AG04449 (cell line): ENCODE data around the gene CDK11A.

Experiments used
- CTCF ChIA-PET: fragments of 350-600 bp; formaldehyde crosslinking; extraction: SDS; loops from one replicate; lab custom pipeline; 2021; ENCODE audit warnings: antibody characterized with exemption; lab: Yijun Ruan, JAX
- POLR2A ChIA-PET: fragments of 400-600, 350-600 bp; formaldehyde crosslinking; extraction: SDS; loops from one replicate; lab custom pipeline; 2020; ENCODE audit warnings: antibody characterized with exemption, inconsistent platforms; lab: Yijun Ruan, JAX
- DNase-seq: peaks from one replicate; pipeline ENCODE4 v3.0.0-alpha.2; 2010; ENCODE audit warnings: low read depth, low spot score
- H3K4me3 ChIP-seq: 2 replicates; pipeline ENCODE4 v1.5.1; 2011; ENCODE audit warnings: low read depth, mild to moderate bottlenecking, control low read depth, low read length
- CTCF ChIP-seq: IDR thresholded peaks from one replicate; pipeline ENCODE4 v1.5.1; 2011; ENCODE audit warnings: mild to moderate bottlenecking, moderate library complexity, low read length, control low read depth, inconsistent platforms; ENCODE audit not compliant: insufficient read depth; ENCODE audit errors: missing control alignments

The CDK11A gene

GRCh38 chr1:1763657-1764621, 39.8 kb upstream of the CDK11A start:
- no peak for DNase-seq

GRCh38 chr1:1761504-1762376, 37.6 kb upstream of the CDK11A start:
- H3K4me3 ChIP-seq = no peak overlapping the region
- CTCF ChIA-PET = no interaction called here
- DNase-seq = no peak
- no peak for TF ChIP-seq CTCF
- POLR2A ChIA-PET = no interaction called here

More at GRCh38 chr1:1763657-1764621, 39.8 kb upstream of the CDK11A start:
- H3K4me3 ChIP-seq = no peak overlapping the region
- ChIA-PET CTCF (interaction anchor here (1.5 to 1.6 kb wide), 2 partner anchors 142 kb away, joined by 4 to 6 read pairs; no protein-coding TSS in a partner anchor), POLR2A (no interaction called here)
- TF ChIP-seq CTCF = no peak

GRCh38 chr1:1760715-1761114, 36.6 kb upstream of the CDK11A start:
- no peak for DNase-seq
- POLR2A ChIA-PET = no interaction called here
- CTCF ChIA-PET = no interaction called here
- TF ChIP-seq CTCF = no peak
- H3K4me3 ChIP-seq = no peak overlapping the region

GRCh38 chr1:1760345-1760650, 36.1 kb upstream of the CDK11A start:
- no peak overlapping the region for H3K4me3 ChIP-seq
- POLR2A ChIA-PET = no interaction called here
- TF ChIP-seq CTCF = no peak
- no peak for DNase-seq
- CTCF ChIA-PET = no interaction called here

GRCh38 chr1:1759456-1760344, 35.5 kb upstream of the CDK11A start:
- POLR2A ChIA-PET = no interaction called here
- no peak for TF ChIP-seq CTCF
- no peak for DNase-seq
- H3K4me3 ChIP-seq = no peak overlapping the region
- CTCF ChIA-PET = interaction anchor here (1.7 kb wide), 1 partner anchor 146 kb away, joined by 5 read pairs; no protein-coding TSS in a partner anchor
